Type B pancreatic cell (in vitro differentiated cells): ENCODE data around the gene ABTB1. TPM values are rescaled to one million over a fixed set of nuclear protein-coding genes. Genes with fewer than 3 reads are reported as not detected.
"Not testable (repeated sequence)": the region's sequence is repeated elsewhere in the genome, so short reads cannot be mapped to it uniquely, and the experiment has no call there.

Source experiments
- DNase-seq: peaks from one replicate; pipeline ENCODE4 v3.0.0; 2021; ENCODE audit warnings: mixed read lengths; ENCODE audit not compliant: unreplicated experiment; ENCODE audit errors: extremely low spot score
- H3K27ac Mint-ChIP-seq: 2 replicates; pipeline ENCODE4 v1.8.0; 2021; ENCODE audit warnings: mild to moderate bottlenecking, mixed read lengths
- H3K27me3 Mint-ChIP-seq: 2 replicates; pipeline ENCODE4 v1.8.0; 2021; ENCODE audit warnings: mixed read lengths
- H3K36me3 Mint-ChIP-seq: 2 replicates; pipeline ENCODE4 v1.8.0; 2021; ENCODE audit warnings: mixed read lengths
- H3K4me1 Mint-ChIP-seq: one replicate; pipeline ENCODE4 v1.8.0; 2021; ENCODE audit warnings: mixed read lengths; ENCODE audit not compliant: unreplicated experiment
- H3K4me3 Mint-ChIP-seq: 2 replicates; pipeline ENCODE4 v1.8.0; 2021; ENCODE audit warnings: mild to moderate bottlenecking, mixed read lengths
- H3K9me3 Mint-ChIP-seq: 2 replicates; pipeline ENCODE4 v1.8.0; 2021; ENCODE audit warnings: mixed read lengths
- total RNA-seq: library from RNA; stranded (reverse); gene quantifications from 2 replicates; pipeline ENCODE4 v1.2.1, GENCODE V29; 2021; ENCODE audit warnings: low replicate concordance
- TF ChIP-seq, protein P1 (sequence below): fragments of 200-600 bp; sonication (generic); conservative IDR thresholded peaks from 2 replicates; pipeline ENCODE4 v1.5.0; 2021; ENCODE audit warnings: antibody characterized with exemption, mild to moderate bottlenecking

ABTB1 gene
- total RNA-seq, 1 donor from 2014 or later = 17.8 TPM

DNA sequence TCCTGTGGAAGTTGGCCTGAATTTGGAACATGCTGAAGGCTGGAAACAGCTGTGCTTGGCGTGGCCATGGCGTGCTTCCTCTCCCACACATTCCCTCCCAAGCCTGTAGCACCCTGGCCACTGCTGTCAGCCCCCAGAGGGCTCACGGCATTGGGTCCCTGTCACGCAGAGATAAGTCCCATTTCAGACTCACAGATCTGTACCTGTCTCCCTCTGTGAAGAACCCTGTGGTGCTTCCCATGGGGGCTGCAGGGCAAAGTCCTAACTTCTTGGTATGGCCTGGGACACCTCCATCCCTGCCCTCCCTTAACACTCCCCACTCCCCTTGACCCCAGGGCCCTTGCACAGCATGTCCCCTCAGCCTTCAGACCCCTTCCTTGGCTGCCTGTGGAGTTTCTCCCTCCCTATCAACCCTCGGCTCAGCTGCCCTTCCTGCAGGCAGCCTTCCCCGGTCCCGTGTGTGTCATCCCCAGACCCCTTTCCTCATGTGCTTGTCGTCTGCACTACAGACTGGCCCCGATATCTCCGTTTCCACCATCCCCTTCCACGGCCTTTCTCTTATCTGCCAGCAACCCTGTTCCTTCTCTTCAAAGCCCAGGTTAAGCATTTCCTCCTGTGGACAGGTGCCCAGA, 28.6 kb downstream of the ABTB1 start:
- Mint-ChIP-seq H3K27ac (no peak overlapping the region), H3K4me3 (no peak overlapping the region), H3K27me3 (no peaks in the 10 kb centered on the region), H3K36me3 (no peaks in the 10 kb centered on the region), H3K9me3 (no peaks in the 10 kb centered on the region), H3K4me1 (peaks cover 4% of the 10 kb centered on the region)
- DNase-seq = no peak
- TF ChIP-seq, protein P1, sequence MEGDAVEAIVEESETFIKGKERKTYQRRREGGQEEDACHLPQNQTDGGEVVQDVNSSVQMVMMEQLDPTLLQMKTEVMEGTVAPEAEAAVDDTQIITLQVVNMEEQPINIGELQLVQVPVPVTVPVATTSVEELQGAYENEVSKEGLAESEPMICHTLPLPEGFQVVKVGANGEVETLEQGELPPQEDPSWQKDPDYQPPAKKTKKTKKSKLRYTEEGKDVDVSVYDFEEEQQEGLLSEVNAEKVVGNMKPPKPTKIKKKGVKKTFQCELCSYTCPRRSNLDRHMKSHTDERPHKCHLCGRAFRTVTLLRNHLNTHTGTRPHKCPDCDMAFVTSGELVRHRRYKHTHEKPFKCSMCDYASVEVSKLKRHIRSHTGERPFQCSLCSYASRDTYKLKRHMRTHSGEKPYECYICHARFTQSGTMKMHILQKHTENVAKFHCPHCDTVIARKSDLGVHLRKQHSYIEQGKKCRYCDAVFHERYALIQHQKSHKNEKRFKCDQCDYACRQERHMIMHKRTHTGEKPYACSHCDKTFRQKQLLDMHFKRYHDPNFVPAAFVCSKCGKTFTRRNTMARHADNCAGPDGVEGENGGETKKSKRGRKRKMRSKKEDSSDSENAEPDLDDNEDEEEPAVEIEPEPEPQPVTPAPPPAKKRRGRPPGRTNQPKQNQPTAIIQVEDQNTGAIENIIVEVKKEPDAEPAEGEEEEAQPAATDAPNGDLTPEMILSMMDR = no peak

DNA sequence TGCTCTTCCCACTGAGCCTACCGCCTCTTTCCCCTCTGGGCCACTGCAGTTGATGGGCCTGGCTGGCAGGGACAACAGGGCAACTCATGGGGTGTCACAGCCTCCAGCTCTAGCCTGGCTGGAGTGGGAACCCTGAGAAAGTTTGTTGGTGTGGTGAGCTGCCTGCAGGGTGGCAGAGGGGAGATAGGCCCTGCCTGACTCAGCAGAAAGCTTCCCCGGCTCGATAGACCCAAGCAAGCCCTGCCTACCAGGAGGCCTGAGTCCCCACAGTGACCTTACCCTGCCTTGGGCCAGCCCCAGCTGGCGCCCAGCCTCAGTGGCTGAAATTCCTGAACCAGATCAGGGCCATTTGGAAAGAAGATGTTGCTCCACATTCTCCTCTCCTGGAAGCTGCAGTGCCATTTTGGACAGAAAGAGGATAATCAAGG, 29.4 kb downstream of the ABTB1 start:
- no peak for DNase-seq
- TF ChIP-seq, protein P1 = no peak
- no peak overlapping the region for H3K4me3 Mint-ChIP-seq
- H3K9me3 Mint-ChIP-seq = no peaks in the 10 kb centered on the region
- no peaks in the 10 kb centered on the region for H3K36me3 Mint-ChIP-seq
- no peak overlapping the region for H3K27ac Mint-ChIP-seq
- peaks cover 4% of the 10 kb centered on the region for H3K4me1 Mint-ChIP-seq
- H3K27me3 Mint-ChIP-seq = no peaks in the 10 kb centered on the region

DNA sequence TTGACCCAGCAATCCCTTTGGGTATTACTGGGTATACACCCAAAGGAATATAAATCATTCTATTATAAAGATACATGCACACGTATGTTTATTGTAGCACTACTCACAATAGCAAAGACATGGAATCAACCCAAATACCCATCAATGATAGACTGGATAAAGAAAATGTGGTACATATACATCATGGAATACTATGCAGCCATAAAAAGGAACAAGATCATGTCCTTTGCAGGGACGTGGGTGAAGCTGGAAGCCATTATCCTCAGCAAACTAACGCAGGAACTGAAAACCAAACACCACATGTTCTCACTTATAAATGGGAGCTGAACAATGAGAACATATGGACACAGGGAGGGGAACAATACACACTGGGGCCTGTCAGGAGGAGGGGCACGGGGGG, 32.1 kb downstream of the ABTB1 start:
- H3K4me1 Mint-ChIP-seq = peaks cover 16% of the 10 kb centered on the region
- H3K4me3 Mint-ChIP-seq, H3K27ac Mint-ChIP-seq, DNase-seq, H3K9me3 Mint-ChIP-seq, H3K27me3 Mint-ChIP-seq, H3K36me3 Mint-ChIP-seq: not testable (repeated sequence)

DNA sequence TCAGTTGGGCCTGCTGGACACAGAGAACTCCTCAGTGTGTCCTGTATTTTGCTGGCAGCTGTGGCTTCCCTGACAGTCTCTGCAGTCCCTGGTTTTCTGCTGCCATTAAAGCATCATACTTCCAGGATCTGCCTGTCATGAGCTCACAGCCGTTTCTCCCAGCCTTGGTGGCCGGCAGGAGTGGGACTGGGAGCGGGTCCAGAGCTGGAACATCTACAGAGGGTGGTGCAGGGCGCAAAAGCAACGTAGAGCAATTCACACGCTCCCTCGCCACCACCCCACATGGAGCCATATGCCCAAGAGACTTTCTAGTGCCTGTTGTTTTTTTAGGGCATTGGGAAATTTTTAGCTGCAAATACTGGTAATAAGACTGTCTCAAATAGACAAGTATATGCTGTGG, 33.6 kb downstream of the ABTB1 start:
- no peak for DNase-seq
- peaks cover 16% of the 10 kb centered on the region for H3K4me1 Mint-ChIP-seq

DNA sequence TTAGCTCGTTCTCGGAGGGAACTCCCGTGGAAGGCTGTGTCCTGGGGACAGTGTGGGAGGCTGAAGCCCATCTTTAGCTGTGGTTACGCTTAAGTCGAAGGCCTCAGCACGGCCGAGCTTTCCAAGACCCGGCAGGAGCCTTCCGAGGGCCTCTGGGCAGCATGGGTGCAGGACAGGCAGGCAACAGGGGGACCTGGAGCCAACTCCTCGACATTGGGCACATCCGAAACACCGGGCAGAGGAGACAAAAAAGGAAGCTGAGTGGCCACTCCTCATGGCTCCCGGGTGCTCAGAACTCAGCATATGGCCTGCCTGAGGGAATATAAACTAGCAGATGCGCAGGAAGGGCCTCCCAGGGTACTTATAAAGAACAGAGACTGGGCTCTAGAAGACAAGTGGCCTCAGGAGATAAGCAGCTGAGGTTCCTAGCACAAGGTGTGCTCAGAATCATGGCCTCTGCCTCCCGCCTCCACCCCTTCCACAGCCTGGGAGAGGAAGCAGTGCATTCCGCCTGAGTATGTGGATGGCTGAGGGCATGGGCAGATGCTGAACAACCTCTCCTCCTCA, 34.1 kb downstream of the ABTB1 start:
- Mint-ChIP-seq H3K4me1 (peaks cover 16% of the 10 kb centered on the region), H3K9me3 (no peaks in the 10 kb centered on the region), H3K27me3 (no peaks in the 10 kb centered on the region), H3K4me3 (no peak overlapping the region), H3K27ac (no peak overlapping the region), H3K36me3 (no peaks in the 10 kb centered on the region)
- TF ChIP-seq, protein P1 = no peak
- no peak for DNase-seq

More for the DNA sequence above, 33.6 kb downstream of the ABTB1 start:
- TF ChIP-seq, protein P1 = no peak
- no peak overlapping the region for H3K27ac Mint-ChIP-seq
- no peak overlapping the region for H3K4me3 Mint-ChIP-seq
- no peaks in the 10 kb centered on the region for H3K36me3 Mint-ChIP-seq
- H3K9me3 Mint-ChIP-seq = no peaks in the 10 kb centered on the region
- no peaks in the 10 kb centered on the region for H3K27me3 Mint-ChIP-seq

DNA sequence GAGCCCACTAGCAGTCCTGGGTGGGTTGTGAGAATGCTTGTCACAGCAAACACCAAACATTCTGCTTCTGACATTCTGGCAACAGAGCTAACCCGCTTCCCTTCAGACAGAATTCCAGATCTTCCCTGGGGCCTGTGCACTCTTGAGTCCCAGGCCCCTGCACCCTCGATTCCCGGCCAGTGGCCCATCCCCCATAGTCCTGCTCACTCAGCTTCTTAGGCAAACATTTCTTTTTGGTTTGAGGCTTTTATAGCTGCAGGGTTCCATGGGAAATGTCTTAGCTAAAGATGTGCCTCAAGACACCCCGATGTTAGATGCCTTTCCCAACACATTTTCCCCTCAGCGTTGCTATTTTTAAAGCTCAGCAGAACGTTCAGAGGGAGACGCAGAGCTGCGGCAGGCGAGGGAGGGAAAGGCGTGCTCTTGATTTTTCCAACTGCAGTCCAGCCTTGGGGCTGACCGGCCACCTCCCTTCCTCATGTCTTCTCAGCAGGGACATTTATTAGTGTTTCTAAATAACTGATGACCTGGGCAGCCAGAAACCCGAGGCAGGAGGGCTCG, 35.2 kb downstream of the ABTB1 start:
- DNase-seq = no peak
- TF ChIP-seq, protein P1 = no peak
- Mint-ChIP-seq H3K27me3 (peaks cover 6% of the 10 kb centered on the region), H3K27ac (no peak overlapping the region), H3K4me1 (peaks cover 16% of the 10 kb centered on the region), H3K36me3 (no peaks in the 10 kb centered on the region), H3K4me3 (no peak overlapping the region), H3K9me3 (no peaks in the 10 kb centered on the region)
